K562 (cell line): ENCODE data around the gene TTC22. TPM values are rescaled to one million over a fixed set of nuclear protein-coding genes. Genes with fewer than 3 reads are reported as not detected.

Experiments used
- ATAC-seq: fragments of 200-7000 bp; cut with Tn5 transposase; 3 replicates; pipeline ENCODE4 v1.9.1; 2020; ENCODE audit warnings: moderate library complexity
- BruUV-seq: library from RNA; stranded (reverse); fragments of 400-500 nt; replicated peaks from 2 replicates; lab custom pipeline; 2021; lab: Mats Ljungman, UMichigan
- CTCF ChIA-PET: fragments of 300-600 bp; formaldehyde crosslinking; extraction: SDS; loops from one replicate; lab custom pipeline; 2021; ENCODE audit warnings: low intra/inter-chr PET ratio; lab: Yijun Ruan, JAX
- POLR2A ChIA-PET: fragments of 300-600, 350-650 bp; sonication (Branson Sonifier 250); formaldehyde crosslinking; extraction: SDS; loops from one replicate; lab custom pipeline; 2021; ENCODE audit warnings: antibody characterized with exemption, inconsistent platforms; lab: Yijun Ruan, JAX
- DNase-seq, 4 experiments: peaks; one replicate each; pipeline versions ENCODE4 v3.0.0 to v3.0.0-alpha.2; 2011 to 2018; ENCODE audit warnings: low spot score in 3 of 4, mixed read lengths in 3 of 4; ENCODE audit errors: extremely low read depth in 1 of 4
- FAIRE-seq: peaks from 2 replicates; lab custom pipeline; 2011; peaks lifted over from hg19 to GRCh38; lab: Jason Lieb, UNC
- H2AFZ ChIP-seq: 2 replicates; pipeline ENCODE4 v1.6.0; 2011; ENCODE audit warnings: low read depth, low read length, control low read depth, inconsistent platforms
- H3K27ac ChIP-seq: fragments of 200-600 bp; 3 replicates; pipeline ENCODE4 v1.8.0; 2011; ENCODE audit warnings: low read depth, mild to moderate bottlenecking, control low read depth, inconsistent platforms, low read length, moderate library complexity, mixed read lengths; ENCODE audit errors: extremely low read depth
- H3K27me3 ChIP-seq, 2 experiments: fragments of 300-600 bp in 1 of 2; 2 replicates in 1 of 2; 3 replicates in 1 of 2; pipeline versions ENCODE4 v1.6.0 to v1.8.0; 2011; ENCODE audit warnings: inconsistent platforms in 2 of 2, low read length in 2 of 2, mild to moderate bottlenecking in 1 of 2, mixed read lengths in 1 of 2, moderate library complexity in 1 of 2; ENCODE audit not compliant: control insufficient read depth in 2 of 2, insufficient read depth in 2 of 2
- H3K36me3 ChIP-seq: fragments of 300-600 bp; 3 replicates; pipeline ENCODE4 v1.8.0; 2011; ENCODE audit warnings: mild to moderate bottlenecking, low read length, inconsistent platforms; ENCODE audit not compliant: control insufficient read depth, insufficient read depth
- H3K4me1 ChIP-seq, 2 experiments: fragments of 200-600 bp in 1 of 2; replicated peaks in 1 of 2; 2 replicates in 1 of 2; 3 replicates in 1 of 2; pipeline versions ENCODE4 v1.5.1 to v1.8.0; 2011; ENCODE audit warnings: inconsistent platforms in 2 of 2, low read length in 2 of 2, mild to moderate bottlenecking in 1 of 2, mixed read lengths in 1 of 2, moderate library complexity in 1 of 2; ENCODE audit not compliant: control insufficient read depth in 2 of 2, insufficient read depth in 2 of 2
- H3K4me2 ChIP-seq: 2 replicates; pipeline ENCODE4 v1.6.1; 2011; ENCODE audit warnings: low read length, control low read depth, inconsistent platforms, mixed read lengths; ENCODE audit not compliant: insufficient read depth
- H3K4me3 ChIP-seq: fragments of 200-600 bp; sonication (generic), shearing (Covaris generic); 2 replicates; pipeline ENCODE4 v1.5.1; 2016; ENCODE audit warnings: control low read depth, inconsistent platforms
- H3K79me2 ChIP-seq: fragments of 200-600 bp; 3 replicates; pipeline ENCODE4 v1.8.0; 2011; ENCODE audit warnings: low read length, inconsistent platforms; ENCODE audit not compliant: control insufficient read depth, insufficient read depth
- H3K9ac ChIP-seq, 2 experiments: 2 replicates each; pipeline versions ENCODE4 v1.6.0 to v1.6.1; 2011; ENCODE audit warnings: low read depth in 2 of 2, low read length in 2 of 2, control low read depth in 1 of 2, inconsistent platforms in 1 of 2, mild to moderate bottlenecking in 1 of 2, mixed read lengths in 1 of 2; ENCODE audit not compliant: insufficient read depth in 1 of 2
- H3K9me1 ChIP-seq: one replicate; pipeline ENCODE4 v1.6.0; 2011; ENCODE audit warnings: inconsistent platforms, mild to moderate bottlenecking, low read length, moderate library complexity; ENCODE audit not compliant: control insufficient read depth, insufficient read depth
- H3K9me3 ChIP-seq: replicated peaks from 2 replicates; pipeline ENCODE4 v1.5.1; 2011; ENCODE audit warnings: low read depth, low read length, inconsistent platforms; ENCODE audit not compliant: control insufficient read depth, insufficient read depth
- H4K20me1 ChIP-seq: replicated peaks from 2 replicates; pipeline ENCODE4 v1.6.1; 2011; ENCODE audit warnings: low read length, inconsistent platforms, mixed read lengths; ENCODE audit not compliant: control insufficient read depth, insufficient read depth
- CTCF ChIP-seq, 3 experiments: IDR thresholded peaks in 2 of 3; conservative IDR thresholded peaks in 1 of 3; 2 replicates each; pipeline ENCODE4 v1.5.1; 2011 to 2012; ENCODE audit warnings: low read length in 3 of 3, mild to moderate bottlenecking in 3 of 3, control low read depth in 2 of 3, improper control_type of control experiment in 1 of 3, inconsistent platforms in 1 of 3, low read depth in 1 of 3, mixed read lengths in 1 of 3, moderate library complexity in 1 of 3; ENCODE audit not compliant: insufficient read depth in 2 of 3
- ETS2 ChIP-seq: IDR thresholded peaks from 2 replicates; pipeline ENCODE4 v1.6.1; 2016; ENCODE audit warnings: borderline replicate concordance, missing genetic modification characterization, mild to moderate bottlenecking, moderate library complexity, missing compliant biosample characterization; ENCODE audit not compliant: poor library complexity, severe bottlenecking
- FOS ChIP-seq: IDR thresholded peaks from 3 replicates; pipeline ENCODE4 v1.6.1; 2011; ENCODE audit not compliant: insufficient read length; ENCODE audit errors: extremely low read depth
- MBD2 ChIP-seq: sonication (generic); IDR thresholded peaks from 2 replicates; pipeline ENCODE4 v1.6.1; 2016; ENCODE audit warnings: low read depth, borderline replicate concordance
- NR1H2 ChIP-seq: sonication (generic); formaldehyde crosslinking; IDR thresholded peaks from 2 replicates; pipeline ENCODE4 v1.4.0; 2020; ENCODE audit warnings: mild to moderate bottlenecking, missing genetic modification reagents
- NR3C1 ChIP-seq: sonication (generic); formaldehyde crosslinking; IDR thresholded peaks from 2 replicates; pipeline ENCODE4 v1.8.1; 2022; ENCODE audit warnings: missing genetic modification reagents
- PHF21A ChIP-seq: fragments of 450-650 bp; IDR thresholded peaks from 2 replicates; pipeline ENCODE4 v1.6.1; 2017; ENCODE audit warnings: low read depth, borderline replicate concordance
- WGBS: fragments of 100-300 bp; shearing (Covaris generic); methylation state at CpG from one replicate; pipeline ENCODE4 v1.1.6; 2016; ENCODE audit warnings: low coverage, mixed read lengths; ENCODE audit not compliant: insufficient coverage; ENCODE audit errors: missing lambda C conversion rate; 5-methylcytosine and 5-hydroxymethylcytosine counted together
- in situ Hi-C: fragments of 300-500 bp; cut with MboI; formaldehyde crosslinking; loops from 4 replicates; pipeline ENCODE4 v1.15.0; 2018; ENCODE audit warnings: inconsistent platforms, mixed read lengths
- intact Hi-C: fragments of 100-400 bp; cut with micrococcal nuclease; formaldehyde crosslinking; loops from 2 replicates; pipeline ENCODE4 v1.14.2; 2022
- polyA plus RNA-seq, 8 experiments: library from polyadenylated mRNA; depleted of rRNA in 4 of 8; stranded (reverse) in 5 of 8; unstranded in 3 of 8; fragments of >200 nt; fragmentation: Nextera tagmentation in 2 of 8; fragmentation: Illumina TruSeq in 1 of 8; extraction: Ambion mirVana in 2 of 8; extraction: Trizol in 1 of 8; gene quantifications; 2 replicates each; pipeline versions ENCODE4 v1.2.1 to v1.2.3, GENCODE V29; 2011 to 2014; ENCODE audit warnings: inconsistent platforms in 1 of 8, missing spikeins in 1 of 8
- total RNA-seq, 7 experiments: library from RNA; depleted of rRNA in 6 of 7; stranded (reverse); fragments of >200 nt in 6 of 7; fragmentation: Illumina TruSeq in 2 of 7; extraction: Trizol in 2 of 7; gene quantifications; 2 replicates each; pipeline versions ENCODE4 v1.2.1 to v1.2.3, GENCODE V29; 2011 to 2021; ENCODE audit warnings: low replicate concordance in 1 of 7
- TF ChIP-seq, protein P1 (sequence below), 2 experiments: fragments of 450-650 bp in 1 of 2; IDR thresholded peaks; 2 replicates each; pipeline ENCODE4 v1.6.1; 2011 to 2017; ENCODE audit warnings: low read depth in 2 of 2, antibody characterized with exemption in 1 of 2, borderline replicate concordance in 1 of 2, low read length in 1 of 2, mild to moderate bottlenecking in 1 of 2, mixed read lengths in 1 of 2; ENCODE audit not compliant: control insufficient read depth in 1 of 2

TTC22 gene
- total and polyA plus RNA-seq, 9 of the 15 experiments (the other 6 are each of a cell fraction or from before 2014, with no cell fraction given) = 0.07 TPM; not detected in 8

DNA sequence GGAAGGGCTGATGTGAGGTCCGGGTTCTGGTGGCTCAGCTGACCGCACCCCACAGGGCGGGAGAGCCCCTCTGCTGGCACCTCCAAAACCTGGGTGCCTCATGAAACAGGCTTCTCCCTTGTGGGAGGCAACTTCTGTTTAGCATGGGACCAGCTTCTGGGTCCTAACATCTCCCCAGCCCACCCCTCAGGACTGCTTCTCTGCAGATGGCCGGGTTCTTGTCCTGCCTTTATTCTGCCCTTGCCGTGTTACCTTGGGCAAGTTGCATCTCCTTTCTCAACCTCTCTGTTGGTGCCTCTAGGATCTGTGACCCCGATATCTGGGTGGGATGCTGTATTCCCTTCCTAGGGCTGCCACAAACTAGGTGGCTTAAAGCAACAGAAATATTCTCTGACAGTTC, 15.0 kb upstream of the TTC22 start:
- no peak for ATAC-seq
- Histone ChIP-seq H3K4me1 (no peaks in the 10 kb centered on the region), H3K27ac (no peak overlapping the region), H3K36me3 (no peaks in the 10 kb centered on the region), H3K4me2 (no peak overlapping the region), H2AFZ (no peak overlapping the region), H3K4me3 (no peak overlapping the region), H3K27me3 (peaks cover 36 to 73% of the 10 kb centered on the region in 2 experiments), H3K9me3 (no peaks in the 10 kb centered on the region), H3K9ac (no peak overlapping the region), H3K79me2 (no peaks in the 10 kb centered on the region), H3K9me1 (no peaks in the 10 kb centered on the region), H4K20me1 (peaks cover 1% of the 10 kb centered on the region; the same call in 1 of the 2 replicates)
- 2% methylated on average over 6 of the region's 6 CpGs for WGBS
- intact Hi-C loops = no loop called here
- TF ChIP-seq PHF21A (no peak), ETS2 (tag) (no peak)
- CTCF ChIA-PET = no interaction called here
- BruUV-seq = no TSS peak
- no peak for DNase-seq
- no peak for FAIRE-seq
- in situ Hi-C loops = no loop called here
- POLR2A ChIA-PET = interaction anchor here (0.6 to 1.0 kb wide), 2 partner anchors 15 to 978 kb away, joined by 3 to 5 read pairs; partner anchors contain the start of gene NDC1

- no peak overlapping the region for H3K9ac ChIP-seq
- no peak for TF ChIP-seq FOS
- TF ChIP-seq, protein P1, sequence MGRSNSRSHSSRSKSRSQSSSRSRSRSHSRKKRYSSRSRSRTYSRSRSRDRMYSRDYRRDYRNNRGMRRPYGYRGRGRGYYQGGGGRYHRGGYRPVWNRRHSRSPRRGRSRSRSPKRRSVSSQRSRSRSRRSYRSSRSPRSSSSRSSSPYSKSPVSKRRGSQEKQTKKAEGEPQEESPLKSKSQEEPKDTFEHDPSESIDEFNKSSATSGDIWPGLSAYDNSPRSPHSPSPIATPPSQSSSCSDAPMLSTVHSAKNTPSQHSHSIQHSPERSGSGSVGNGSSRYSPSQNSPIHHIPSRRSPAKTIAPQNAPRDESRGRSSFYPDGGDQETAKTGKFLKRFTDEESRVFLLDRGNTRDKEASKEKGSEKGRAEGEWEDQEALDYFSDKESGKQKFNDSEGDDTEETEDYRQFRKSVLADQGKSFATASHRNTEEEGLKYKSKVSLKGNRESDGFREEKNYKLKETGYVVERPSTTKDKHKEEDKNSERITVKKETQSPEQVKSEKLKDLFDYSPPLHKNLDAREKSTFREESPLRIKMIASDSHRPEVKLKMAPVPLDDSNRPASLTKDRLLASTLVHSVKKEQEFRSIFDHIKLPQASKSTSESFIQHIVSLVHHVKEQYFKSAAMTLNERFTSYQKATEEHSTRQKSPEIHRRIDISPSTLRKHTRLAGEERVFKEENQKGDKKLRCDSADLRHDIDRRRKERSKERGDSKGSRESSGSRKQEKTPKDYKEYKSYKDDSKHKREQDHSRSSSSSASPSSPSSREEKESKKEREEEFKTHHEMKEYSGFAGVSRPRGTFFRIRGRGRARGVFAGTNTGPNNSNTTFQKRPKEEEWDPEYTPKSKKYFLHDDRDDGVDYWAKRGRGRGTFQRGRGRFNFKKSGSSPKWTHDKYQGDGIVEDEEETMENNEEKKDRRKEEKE (IDR thresholded peaks at IDR 0.05; ENCODE audit: borderline replicate concordance in 1 of 2, control insufficient read depth in 1 of 2, low read depth in 2 of 2, low read length in 1 of 2) = no peak
- no peak for TF ChIP-seq NR1H2 (CRISPR knock-in tag)
- TF ChIP-seq MBD2 = no peak
- TF ChIP-seq CTCF (IDR thresholded peaks at IDR 0.05 in 2 of 3, conservative IDR thresholded peaks at IDR 0.05 in 1 of 3; ENCODE audit: insufficient read depth in 2 of 3, low read depth in 1 of 3, low read length in 3 of 3) = no peak
- TF ChIP-seq NR3C1 = no peak
Observed at GRCh38 chr1:54815086-54815876, 14.2 kb upstream of the TTC22 start.

More at GRCh38 chr1:54815086-54815876, 14.2 kb upstream of the TTC22 start:
- peaks cover 40 to 82% of the 10 kb centered on the region in 2 experiments for H3K27me3 ChIP-seq
- H3K27ac ChIP-seq = no peak overlapping the region
- no peak overlapping the region for H3K4me2 ChIP-seq
- in situ Hi-C loops (no loop called here), intact Hi-C loops (no loop called here)
- ATAC-seq (no peak), FAIRE-seq (no peak), DNase-seq (no peak)
- H3K4me1 ChIP-seq = no peaks in the 10 kb centered on the region
- no peaks in the 10 kb centered on the region for H3K9me1 ChIP-seq
- H2AFZ ChIP-seq = no peak overlapping the region
- H3K79me2 ChIP-seq = no peaks in the 10 kb centered on the region
- H3K4me3 ChIP-seq = no peak overlapping the region
- ChIA-PET POLR2A (interaction anchor here (1.0 to 2.2 kb wide), 2 partner anchors 11 to 14 kb away, joined by 5 read pairs; no protein-coding TSS in a partner anchor), CTCF (no interaction called here)
- no peaks in the 10 kb centered on the region for H3K36me3 ChIP-seq
- WGBS = 4% methylated on average over 7 of the region's 7 CpGs
- BruUV-seq = no TSS peak
- no peaks in the 10 kb centered on the region for H3K9me3 ChIP-seq
- H4K20me1 ChIP-seq = peaks cover 9% of the 10 kb centered on the region; the same call in 1 of the 2 replicates
